CD8-positive, alpha-beta memory T cell (primary cell): ENCODE measurements around the gene RNF227. TPM values are rescaled to one million over a fixed set of nuclear protein-coding genes. Genes with fewer than 3 reads are reported as not detected.

Source experiments
- CTCF ChIA-PET: fragments of 350-600 bp; sonication (Branson Sonifier 250); formaldehyde crosslinking; loops from one replicate; lab custom pipeline; 2021; ENCODE audit warnings: antibody characterized with exemption; lab: Charles Lee
- POLR2A ChIA-PET: fragments of 350-600 bp; sonication (Branson Sonifier 250); formaldehyde crosslinking; loops from one replicate; lab custom pipeline; 2021; ENCODE audit warnings: antibody characterized with exemption; lab: Charles Lee
- DNase-seq, 5 donors: peaks; one replicate each; pipeline versions ENCODE4 v3.0.0 to v3.0.0-alpha.2; 2020 to 2022; ENCODE audit warnings: mixed read lengths in 1 of 5
- H3K27ac ChIP-seq: one replicate; pipeline ENCODE4 v1.7.0; 2013; ENCODE audit warnings: low read depth, mild to moderate bottlenecking, low read length, moderate library complexity
- H3K27me3 ChIP-seq: 2 replicates; pipeline ENCODE4 v1.7.0; 2013; ENCODE audit warnings: low read length, mild to moderate bottlenecking; ENCODE audit not compliant: insufficient read depth, poor library complexity, severe bottlenecking
- H3K36me3 ChIP-seq: 2 replicates; pipeline ENCODE4 v1.7.0; 2013; ENCODE audit warnings: mild to moderate bottlenecking, low read length, moderate library complexity; ENCODE audit not compliant: insufficient read depth
- H3K4me1 ChIP-seq: 2 replicates; pipeline ENCODE4 v1.7.0; 2013; ENCODE audit warnings: mild to moderate bottlenecking, low read length, moderate library complexity; ENCODE audit not compliant: insufficient read depth
- H3K4me3 ChIP-seq: 2 replicates; pipeline ENCODE4 v1.7.0; 2013; ENCODE audit warnings: mild to moderate bottlenecking, low read length
- H3K9me3 ChIP-seq: 2 replicates; pipeline ENCODE4 v1.7.0; 2013; ENCODE audit warnings: mild to moderate bottlenecking, low read length
- H3K27ac Mint-ChIP-seq, 8 donors: one replicate each; pipeline ENCODE4 v1.8.0; 2020 to 2021; ENCODE audit warnings: mixed read lengths in 8 of 8, mild to moderate bottlenecking in 6 of 8, inconsistent platforms in 3 of 8, moderate library complexity in 3 of 8
- H3K27me3 Mint-ChIP-seq, 2 donors: one replicate each; pipeline ENCODE4 v1.8.0; 2020 to 2021; ENCODE audit warnings: mixed read lengths in 2 of 2, mild to moderate bottlenecking in 1 of 2, moderate library complexity in 1 of 2
- H3K36me3 Mint-ChIP-seq, 3 donors: one replicate each; pipeline ENCODE4 v1.8.0; 2020 to 2021; ENCODE audit warnings: mixed read lengths in 3 of 3, inconsistent platforms in 1 of 3, mild to moderate bottlenecking in 1 of 3
- H3K4me1 Mint-ChIP-seq, 3 donors: one replicate each; pipeline ENCODE4 v1.8.0; 2020 to 2021; ENCODE audit warnings: mixed read lengths in 3 of 3, inconsistent platforms in 1 of 3, mild to moderate bottlenecking in 1 of 3
- H3K4me3 Mint-ChIP-seq, 7 donors: one replicate each; pipeline ENCODE4 v1.8.0; 2020 to 2021; ENCODE audit warnings: mixed read lengths in 7 of 7, mild to moderate bottlenecking in 6 of 7, moderate library complexity in 4 of 7, inconsistent platforms in 2 of 7
- H3K9me3 Mint-ChIP-seq, 5 donors: one replicate each; pipeline ENCODE4 v1.8.0; 2020 to 2022; ENCODE audit warnings: mixed read lengths in 5 of 5, mild to moderate bottlenecking in 3 of 5, moderate library complexity in 2 of 5, inconsistent platforms in 1 of 5
- polyA plus RNA-seq: library from polyadenylated mRNA; unstranded; fragments of 300-500 nt; fragmentation: Illumina TruSeq; gene quantifications from one replicate; pipeline ENCODE4 v1.2.3, GENCODE V29; 2021
- total RNA-seq, 2 experiments: library from RNA; stranded (reverse); gene quantifications; one replicate each; pipeline ENCODE4 v1.2.3, GENCODE V29; 2021

The RNF227 gene
- total and polyA plus RNA-seq, 3 experiments from 2014 or later, result 3.3 to 4.8 (median 4.4) TPM

DNA sequence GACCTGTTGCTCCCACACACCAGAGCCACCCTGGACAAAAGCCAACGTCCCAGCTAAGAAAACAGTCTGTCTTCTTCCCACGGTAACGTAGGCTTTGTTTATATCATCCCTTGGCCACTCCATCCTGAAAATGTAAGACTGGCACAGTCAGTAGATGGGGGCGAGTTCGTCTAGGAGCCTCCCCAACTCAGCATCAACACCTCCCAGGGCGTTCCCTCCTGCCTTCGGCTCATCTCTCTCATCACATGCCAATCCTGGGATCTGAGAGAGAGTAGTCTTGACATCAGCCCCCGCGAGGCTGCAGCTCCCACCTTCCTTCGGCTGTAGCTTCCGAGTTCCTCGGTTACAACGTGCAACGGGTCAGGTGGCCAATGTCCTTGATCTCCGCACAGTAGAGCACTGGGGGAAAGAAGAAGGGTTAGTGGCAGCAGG is 894 bp downstream of the RNF227 start:
- Histone ChIP-seq H3K27ac (peak overlapping the region; percentile 43), H3K9me3 (no peaks in the 10 kb centered on the region), H3K27me3 (no peaks in the 10 kb centered on the region), H3K4me3 (peak overlapping the region; percentile 75), H3K36me3 (peaks cover 12% of the 10 kb centered on the region), H3K4me1 (peaks cover 30% of the 10 kb centered on the region)
- Mint-ChIP-seq H3K4me1 (peaks cover 27 to 29% (median 29%) of the 10 kb centered on the region in 3 donors), H3K9me3 (no peaks in the 10 kb centered on the region), H3K4me3 (peak overlapping the region; percentile 78 to 95 (median 89)), H3K36me3 (peaks cover 0 to 29% (median 2%) of the 10 kb centered on the region in 3 donors), H3K27me3 (peaks cover 0 to 1% of the 10 kb centered on the region in 2 donors), H3K27ac (peak overlapping the region; percentile 46 to 95 (median 92))
- ChIA-PET POLR2A (interaction anchor here (0.8 to 1.6 kb wide), 7 partner anchors 18 to 80 kb away, joined by 3 to 15 read pairs (median 4); partner anchors contain the start of genes CNTROB, NAA38 and TRAPPC1), CTCF (interaction anchor here (0.9 to 10.3 kb wide), 8 partner anchors 16 to 172 kb away, joined by 4 to 180 read pairs (median 6); partner anchors contain the start of genes CNTROB, KCNAB3 and TRAPPC1)
- DNase-seq, result no peak

DNA sequence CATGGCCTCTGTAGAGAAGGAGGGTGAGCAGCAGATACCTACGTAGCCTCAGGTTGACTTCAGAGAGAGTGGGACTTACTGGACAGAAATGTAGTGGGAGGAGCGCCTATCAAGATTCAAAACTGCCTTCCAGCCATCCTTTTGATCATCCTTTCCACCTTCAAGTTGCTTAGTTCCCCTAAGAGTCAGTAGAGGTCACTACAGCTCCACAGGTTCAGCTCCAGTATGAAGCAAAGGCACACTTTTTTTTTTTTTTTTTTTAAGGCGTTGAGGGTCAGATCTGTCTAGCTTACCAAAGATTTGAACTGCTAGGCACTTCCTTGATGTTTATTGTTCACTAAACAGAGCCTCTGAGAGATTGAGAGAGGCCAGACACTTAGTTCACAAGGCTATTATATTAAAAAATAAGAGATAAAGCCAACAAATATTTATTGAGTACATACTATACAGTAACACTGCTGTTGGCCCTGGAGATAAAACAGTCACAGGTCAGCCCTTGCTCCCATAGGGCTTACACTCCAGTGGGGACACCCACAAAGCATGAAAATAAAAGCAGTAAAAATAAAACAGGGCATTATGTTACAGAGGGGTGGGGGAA is 3.1 kb downstream of the RNF227 start:
- no peak overlapping the region for H3K4me3 ChIP-seq
- H3K36me3 ChIP-seq, result peaks cover 31% of the 10 kb centered on the region
- ChIA-PET POLR2A (interaction anchor here (0.6 to 1.2 kb wide), 4 partner anchors 9 to 77 kb away, joined by 3 to 5 read pairs (median 3); no protein-coding TSS in a partner anchor), CTCF (interaction anchor here (0.7 to 10.3 kb wide), 20 partner anchors 9 to 145 kb away, joined by 3 to 180 read pairs (median 4); no protein-coding TSS in a partner anchor)
- no peaks in the 10 kb centered on the region for H3K27me3 ChIP-seq
- Mint-ChIP-seq H3K36me3 (peaks cover 5 to 48% (median 8%) of the 10 kb centered on the region in 3 donors), H3K9me3 (no peaks in the 10 kb centered on the region), H3K4me1 (peaks cover 24 to 29% (median 29%) of the 10 kb centered on the region in 3 donors), H3K27ac (peak overlapping the region in 7 of 8 donors; percentile 13 to 88 (median 78)), H3K27me3 (peaks cover 0 to 1% of the 10 kb centered on the region in 2 donors), H3K4me3 (peak overlapping the region in 2 of 7 donors; percentile 29 to 57)
- peak in 4 of 5 donors; percentile 21 to 64 (median 60) for DNase-seq
- H3K9me3 ChIP-seq, result no peaks in the 10 kb centered on the region
- H3K4me1 ChIP-seq, result peaks cover 30% of the 10 kb centered on the region
- no peak overlapping the region for H3K27ac ChIP-seq

DNA sequence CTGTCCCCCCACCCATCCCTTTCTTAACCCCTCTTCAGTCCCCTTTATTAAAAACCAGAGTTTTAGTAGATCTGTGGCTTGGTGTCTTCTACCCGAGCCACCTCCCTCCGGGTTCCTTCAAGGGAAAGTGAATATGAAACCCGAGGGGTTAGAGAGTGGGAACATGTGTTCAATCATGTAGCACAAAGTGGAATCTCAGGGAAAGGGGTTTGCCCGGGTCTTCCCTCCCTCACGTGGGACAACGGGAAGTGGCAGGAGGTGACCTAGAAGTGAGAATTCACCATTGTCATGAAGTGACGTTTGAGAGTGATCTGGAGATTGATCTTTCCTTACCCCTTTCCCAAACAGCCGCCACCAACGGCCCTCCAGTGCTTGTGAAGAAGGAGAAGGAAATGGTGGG is 5.0 kb downstream of the RNF227 start:
- H3K9me3 ChIP-seq, result no peaks in the 10 kb centered on the region
- DNase-seq, result no peak
- H3K4me3 ChIP-seq, result no peak overlapping the region
- H3K36me3 ChIP-seq, result peaks cover 49% of the 10 kb centered on the region
- Mint-ChIP-seq H3K4me3 (no peak overlapping the region), H3K4me1 (peaks cover 16 to 20% (median 19%) of the 10 kb centered on the region in 3 donors), H3K27me3 (peaks cover 0 to 1% of the 10 kb centered on the region in 2 donors), H3K27ac (peak overlapping the region in 2 of 8 donors; percentile 20 to 32), H3K9me3 (no peaks in the 10 kb centered on the region), H3K36me3 (peaks cover 5 to 64% (median 9%) of the 10 kb centered on the region in 3 donors)
- H3K4me1 ChIP-seq, result peaks cover 20% of the 10 kb centered on the region
- no peak overlapping the region for H3K27ac ChIP-seq
- POLR2A ChIA-PET, result no interaction called here
- CTCF ChIA-PET, result interaction anchor here (2.4 to 10.3 kb wide), 3 partner anchors 11 to 147 kb away, joined by 9 to 180 read pairs (median 11); no protein-coding TSS in a partner anchor
- H3K27me3 ChIP-seq, result no peaks in the 10 kb centered on the region

DNA sequence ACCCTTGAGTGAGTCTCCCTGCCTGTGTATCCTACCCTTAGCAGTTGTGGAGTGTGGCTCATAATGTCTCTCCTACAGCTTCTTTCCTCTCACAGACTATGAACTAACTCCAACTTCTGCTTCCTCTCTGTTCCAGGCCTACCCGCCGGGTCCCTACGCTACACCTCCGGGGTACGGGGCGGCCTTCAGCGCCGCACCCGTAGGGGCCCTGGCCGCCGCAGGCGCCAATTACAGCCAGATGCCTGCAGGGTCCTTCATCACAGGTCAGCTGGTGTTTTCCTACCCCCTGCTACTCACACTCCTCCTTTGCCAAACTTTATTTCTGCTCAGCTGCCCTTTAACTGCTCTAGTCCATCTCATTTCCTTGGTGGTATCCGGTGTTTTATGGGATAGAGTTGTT is 5.4 kb downstream of the RNF227 start:
- POLR2A ChIA-PET, result no interaction called here
- peaks cover 16 to 19% (median 19%) of the 10 kb centered on the region in 3 donors for H3K4me1 Mint-ChIP-seq

DNA sequence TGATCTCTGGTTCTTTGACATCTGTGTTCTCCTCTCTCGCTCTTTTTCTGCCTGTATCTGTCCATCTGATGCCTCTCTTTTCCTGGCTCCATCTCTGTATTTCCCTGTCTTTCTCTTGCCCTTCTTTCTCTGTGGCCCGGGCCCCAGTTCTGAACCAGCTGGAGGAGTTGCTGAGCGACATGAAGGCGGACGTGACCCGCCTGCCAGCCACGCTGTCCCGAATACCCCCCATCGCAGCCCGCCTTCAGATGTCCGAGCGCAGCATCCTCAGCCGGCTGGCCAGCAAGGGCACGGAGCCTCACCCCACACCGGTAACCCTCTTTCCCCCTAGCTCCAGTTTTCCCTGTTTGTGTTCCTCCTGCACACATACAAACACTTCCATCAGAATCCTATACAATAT is 5.8 kb downstream of the RNF227 start:
- Mint-ChIP-seq H3K27me3 (peaks cover 0 to 1% of the 10 kb centered on the region in 2 donors), H3K4me1 (peaks cover 12 to 15% (median 15%) of the 10 kb centered on the region in 3 donors), H3K36me3 (peaks cover 5 to 69% (median 12%) of the 10 kb centered on the region in 3 donors), H3K27ac (peak overlapping the region in 3 of 8 donors; percentile 1 to 64 (median 32)), H3K9me3 (no peaks in the 10 kb centered on the region), H3K4me3 (no peak overlapping the region)
- Histone ChIP-seq H3K36me3 (peaks cover 57% of the 10 kb centered on the region), H3K27me3 (no peaks in the 10 kb centered on the region), H3K27ac (no peak overlapping the region), H3K4me1 (peaks cover 18% of the 10 kb centered on the region), H3K9me3 (no peaks in the 10 kb centered on the region), H3K4me3 (no peak overlapping the region)
- no peak for DNase-seq
- POLR2A ChIA-PET, result interaction anchor here (0.5 kb wide), 1 partner anchor 46 kb away, joined by 5 read pairs; no protein-coding TSS in a partner anchor
- CTCF ChIA-PET, result interaction anchor here (10.3 kb wide), 1 partner anchor 79 kb away, joined by 180 read pairs; no protein-coding TSS in a partner anchor

More for the DNA sequence above, 5.4 kb downstream of the RNF227 start:
- no peak overlapping the region for H3K4me3 ChIP-seq
- Mint-ChIP-seq H3K36me3 (peaks cover 5 to 68% (median 9%) of the 10 kb centered on the region in 3 donors), H3K27ac (peak overlapping the region in 3 of 8 donors; percentile 20 to 87 (median 32)), H3K27me3 (peaks cover 0 to 1% of the 10 kb centered on the region in 2 donors), H3K9me3 (no peaks in the 10 kb centered on the region), H3K4me3 (no peak overlapping the region)
- peaks cover 19% of the 10 kb centered on the region for H3K4me1 ChIP-seq
- CTCF ChIA-PET, result interaction anchor here (10.3 kb wide), 1 partner anchor 79 kb away, joined by 180 read pairs; no protein-coding TSS in a partner anchor
- H3K27me3 ChIP-seq, result no peaks in the 10 kb centered on the region
- DNase-seq, result no peak
- no peak overlapping the region for H3K27ac ChIP-seq
- peaks cover 53% of the 10 kb centered on the region for H3K36me3 ChIP-seq
- no peaks in the 10 kb centered on the region for H3K9me3 ChIP-seq

DNA sequence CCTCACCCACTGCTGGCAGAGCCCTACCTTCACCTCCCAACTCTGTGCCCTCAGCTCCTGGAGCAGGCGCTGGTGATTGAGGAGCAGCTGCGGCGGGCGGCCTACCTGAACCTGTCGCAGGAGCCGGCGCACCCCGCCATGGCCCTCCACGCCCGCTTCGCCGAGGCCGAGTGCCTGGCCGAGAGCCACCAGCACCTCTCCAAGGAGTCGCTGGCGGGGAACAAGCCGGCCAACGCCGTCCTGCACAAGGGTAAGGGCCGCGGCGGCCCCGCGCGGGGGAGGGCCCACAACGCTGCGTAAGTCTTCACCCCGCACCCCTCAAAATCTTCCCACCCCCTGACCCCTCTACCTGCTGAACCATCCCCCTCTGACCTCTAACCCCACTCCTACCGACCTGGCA is 7.0 kb downstream of the RNF227 start:
- H3K27ac Mint-ChIP-seq, result no peak overlapping the region
- H3K9me3 Mint-ChIP-seq, result no peaks in the 10 kb centered on the region
- no peak for DNase-seq
- Histone ChIP-seq H3K27me3 (no peaks in the 10 kb centered on the region), H3K36me3 (peaks cover 69% of the 10 kb centered on the region), H3K9me3 (no peaks in the 10 kb centered on the region), H3K4me3 (no peak overlapping the region), H3K4me1 (peaks cover 10% of the 10 kb centered on the region), H3K27ac (no peak overlapping the region)
- ChIA-PET POLR2A (no interaction called here), CTCF (interaction anchor here (10.3 kb wide), 1 partner anchor 80 kb away, joined by 180 read pairs; no protein-coding TSS in a partner anchor)
- H3K27me3 Mint-ChIP-seq, result peaks cover 0 to 1% of the 10 kb centered on the region in 2 donors
- H3K4me1 Mint-ChIP-seq, result peaks cover 6 to 13% (median 8%) of the 10 kb centered on the region in 3 donors
- H3K4me3 Mint-ChIP-seq, result no peak overlapping the region
- peaks cover 12 to 81% (median 21%) of the 10 kb centered on the region in 3 donors for H3K36me3 Mint-ChIP-seq

DNA sequence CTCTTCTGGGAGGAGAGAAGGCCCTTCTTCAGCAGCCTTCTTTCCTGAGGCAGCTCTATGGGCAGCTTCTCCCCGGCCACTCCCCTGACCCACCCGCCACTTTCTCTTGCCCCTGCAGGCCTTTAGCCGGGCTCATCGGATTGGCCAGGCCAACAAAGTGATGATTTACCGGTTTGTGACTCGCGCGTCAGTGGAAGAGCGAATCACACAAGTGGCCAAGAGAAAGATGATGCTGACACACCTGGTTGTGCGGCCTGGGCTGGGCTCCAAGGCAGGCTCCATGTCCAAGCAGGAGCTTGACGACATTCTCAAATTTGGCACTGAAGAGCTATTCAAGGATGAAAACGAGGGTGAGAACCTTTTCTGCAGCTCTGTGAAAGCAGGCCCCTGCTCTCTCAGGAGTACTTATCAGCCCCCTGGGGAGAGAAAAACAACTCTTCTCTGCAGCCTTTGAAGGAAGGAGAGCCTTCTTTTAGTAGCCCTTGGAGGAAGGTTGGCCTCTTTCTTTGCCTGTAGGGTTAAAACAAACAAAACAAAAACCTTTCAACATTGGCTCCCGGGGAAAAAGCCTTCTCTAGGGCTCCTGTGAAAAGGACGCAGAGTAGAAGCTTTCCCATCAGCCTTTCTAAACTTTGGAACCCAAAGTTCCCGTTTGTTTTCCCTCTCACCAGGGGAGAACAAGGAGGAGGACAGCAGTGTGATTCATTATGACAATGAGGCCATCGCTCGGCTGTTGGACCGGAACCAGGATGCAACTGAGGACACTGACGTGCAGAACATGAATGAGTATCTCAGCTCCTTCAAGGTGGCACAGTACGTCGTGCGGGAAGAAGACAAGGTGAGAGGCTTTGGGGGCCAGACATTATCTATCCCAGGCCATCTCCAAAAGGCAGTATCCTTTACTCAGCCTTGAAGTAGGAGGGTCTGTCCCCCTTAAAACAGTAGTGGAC is 12.7 kb downstream of the RNF227 start:
- Histone ChIP-seq H3K36me3 (peaks cover 93% of the 10 kb centered on the region), H3K4me3 (no peak overlapping the region), H3K27me3 (no peaks in the 10 kb centered on the region), H3K4me1 (no peaks in the 10 kb centered on the region), H3K27ac (no peak overlapping the region), H3K9me3 (no peaks in the 10 kb centered on the region)
- H3K4me1 Mint-ChIP-seq, result peaks cover 0 to 4% (median 3%) of the 10 kb centered on the region in 3 donors
- DNase-seq, result no peak
- H3K9me3 Mint-ChIP-seq, result no peaks in the 10 kb centered on the region
- H3K36me3 Mint-ChIP-seq, result peaks cover 10 to 97% (median 46%) of the 10 kb centered on the region in 3 donors
- POLR2A ChIA-PET, result no interaction called here
- H3K27me3 Mint-ChIP-seq, result no peaks in the 10 kb centered on the region
- no peak overlapping the region for H3K4me3 Mint-ChIP-seq
- CTCF ChIA-PET, result interaction anchor here (1.2 kb wide), 1 partner anchor 10 kb away, joined by 4 read pairs; no protein-coding TSS in a partner anchor
- H3K27ac Mint-ChIP-seq, result peak overlapping the region in 4 of 8 donors; percentile 7 to 75 (median 50)
